Immature natural killer cell (primary cell): ENCODE measurements around the gene DBP. TPM values are rescaled to one million over a fixed set of nuclear protein-coding genes. Genes with fewer than 3 reads are reported as not detected.
"Not testable (repeated sequence)": the region's sequence is repeated elsewhere in the genome, so short reads cannot be mapped to it uniquely, and the experiment has no call there.

Source experiments
- DNase-seq, 3 donors: peaks; one replicate each; pipeline ENCODE4 v3.0.0; 2022; ENCODE audit warnings: mixed read lengths in 1 of 3
- H3K27ac Mint-ChIP-seq, 6 donors: one replicate each; pipeline ENCODE4 v1.8.0; 2020; ENCODE audit warnings: mixed read lengths in 6 of 6, mild to moderate bottlenecking in 5 of 6, inconsistent platforms in 4 of 6, moderate library complexity in 3 of 6
- H3K27me3 Mint-ChIP-seq, 3 donors: one replicate each; pipeline ENCODE4 v1.8.0; 2020 to 2021; ENCODE audit warnings: low read depth in 3 of 3, mild to moderate bottlenecking in 3 of 3, mixed read lengths in 3 of 3, moderate library complexity in 3 of 3, inconsistent platforms in 1 of 3
- H3K36me3 Mint-ChIP-seq, 3 donors: one replicate each; pipeline ENCODE4 v1.8.0; 2020; ENCODE audit warnings: mixed read lengths in 3 of 3, inconsistent platforms in 2 of 3, mild to moderate bottlenecking in 2 of 3
- H3K4me1 Mint-ChIP-seq, 2 donors: one replicate each; pipeline ENCODE4 v1.8.0; 2020; ENCODE audit warnings: inconsistent platforms in 2 of 2, mild to moderate bottlenecking in 2 of 2, mixed read lengths in 2 of 2, moderate library complexity in 1 of 2
- H3K4me3 Mint-ChIP-seq, 5 donors: one replicate each; pipeline ENCODE4 v1.8.0; 2020; ENCODE audit warnings: mild to moderate bottlenecking in 5 of 5, mixed read lengths in 5 of 5, inconsistent platforms in 3 of 5, moderate library complexity in 3 of 5
- H3K9me3 Mint-ChIP-seq, 6 donors: one replicate each; pipeline ENCODE4 v1.8.0; 2020; ENCODE audit warnings: mild to moderate bottlenecking in 6 of 6, mixed read lengths in 6 of 6, inconsistent platforms in 4 of 6, moderate library complexity in 3 of 6
- polyA plus RNA-seq, 3 donors: library from polyadenylated mRNA; unstranded; fragments of 300-500 nt; fragmentation: Illumina TruSeq; gene quantifications; one replicate each; pipeline ENCODE4 v1.2.3, GENCODE V29; 2021

The DBP gene
- polyA plus RNA-seq, 3 donors from 2014 or later, result 23.6 to 65.1 (median 26.3) TPM

DNA sequence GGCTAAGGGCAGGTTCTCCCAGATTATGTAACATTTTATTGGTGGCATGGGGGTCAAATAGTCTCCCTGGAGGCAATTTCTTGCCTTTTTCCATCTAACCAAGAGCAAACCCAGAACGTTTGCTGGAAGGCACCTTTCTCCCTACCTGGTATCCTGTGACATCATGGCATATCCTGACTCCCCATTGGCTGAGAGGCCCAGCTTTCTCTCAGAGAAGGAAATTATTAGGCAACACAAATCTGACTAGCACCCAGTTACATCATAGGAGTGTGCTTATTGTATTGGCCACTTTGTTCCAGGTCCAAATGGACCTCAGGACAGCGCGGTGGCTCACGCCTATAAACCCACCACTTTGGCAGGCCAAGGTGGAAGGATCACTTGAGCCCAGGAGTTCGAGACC is 22.6 kb upstream of the DBP start:
- H3K36me3 Mint-ChIP-seq, result no peaks in the 10 kb centered on the region
- no peaks in the 10 kb centered on the region for H3K9me3 Mint-ChIP-seq
- DNase-seq, result no peak
- H3K27me3 Mint-ChIP-seq, result peaks cover 0 to 11% (median 3%) of the 10 kb centered on the region in 3 donors
- peaks cover 10% of the 10 kb centered on the region in 2 donors for H3K4me1 Mint-ChIP-seq
- no peak overlapping the region for H3K4me3 Mint-ChIP-seq
- H3K27ac Mint-ChIP-seq, result peak overlapping the region in 2 of 6 donors; percentile 6 to 22

DNA sequence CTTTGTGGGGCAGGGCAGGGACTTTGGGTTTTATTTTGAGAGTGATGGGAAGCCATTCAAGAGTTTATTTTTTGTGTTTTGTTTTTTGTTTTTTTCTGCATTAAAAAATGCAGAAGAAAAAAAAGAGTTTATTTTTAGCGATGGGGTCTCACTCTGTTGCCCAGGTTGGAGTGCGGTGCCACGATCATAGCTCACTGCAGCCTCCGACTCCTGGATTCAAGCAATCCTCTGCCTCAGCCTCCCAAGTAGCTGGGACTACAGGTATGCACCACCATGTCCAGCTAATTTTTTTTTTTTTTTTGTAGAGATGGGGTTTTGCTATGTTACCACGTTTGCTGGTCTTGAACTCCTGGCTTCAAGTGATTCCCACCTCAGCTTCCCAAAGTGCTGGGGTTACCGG is 21.3 kb upstream of the DBP start:
- DNase-seq, result no peak
- H3K4me1 Mint-ChIP-seq, result peaks cover 10% of the 10 kb centered on the region in 2 donors
- H3K9me3 Mint-ChIP-seq, result no peaks in the 10 kb centered on the region
- H3K27me3 Mint-ChIP-seq, result peaks cover 0 to 9% (median 3%) of the 10 kb centered on the region in 3 donors
- H3K36me3 Mint-ChIP-seq, result no peaks in the 10 kb centered on the region
- no peak overlapping the region for H3K4me3 Mint-ChIP-seq
- peak overlapping the region in 3 of 6 donors; percentile 1 to 4 (median 4) for H3K27ac Mint-ChIP-seq

DNA sequence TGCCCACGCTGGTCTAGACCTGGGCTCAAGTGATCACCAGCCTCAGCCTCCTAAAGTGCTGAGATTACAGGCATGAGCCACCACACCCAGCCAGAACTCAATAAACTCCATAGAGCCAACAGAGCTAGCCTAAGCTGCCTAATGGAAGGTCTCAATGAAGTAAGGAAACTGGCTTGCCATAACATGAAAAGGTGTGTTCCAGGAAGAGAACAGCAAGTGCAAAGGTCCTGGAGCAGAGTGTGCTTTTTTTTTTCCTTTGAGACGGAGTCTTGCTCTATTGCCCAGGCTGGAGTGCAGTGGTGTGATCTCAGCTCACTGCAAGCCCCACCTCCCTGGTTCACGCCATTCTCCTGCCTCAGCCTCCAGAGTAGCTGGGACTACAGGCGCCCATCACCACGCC is 20.6 kb upstream of the DBP start:
- not testable (repeated sequence) for H3K9me3 Mint-ChIP-seq, H3K4me3 Mint-ChIP-seq, H3K27ac Mint-ChIP-seq, DNase-seq, H3K4me1 Mint-ChIP-seq, H3K36me3 Mint-ChIP-seq
- H3K27me3 Mint-ChIP-seq, result peaks cover 0 to 11% (median 3%) of the 10 kb centered on the region in 3 donors

DNA sequence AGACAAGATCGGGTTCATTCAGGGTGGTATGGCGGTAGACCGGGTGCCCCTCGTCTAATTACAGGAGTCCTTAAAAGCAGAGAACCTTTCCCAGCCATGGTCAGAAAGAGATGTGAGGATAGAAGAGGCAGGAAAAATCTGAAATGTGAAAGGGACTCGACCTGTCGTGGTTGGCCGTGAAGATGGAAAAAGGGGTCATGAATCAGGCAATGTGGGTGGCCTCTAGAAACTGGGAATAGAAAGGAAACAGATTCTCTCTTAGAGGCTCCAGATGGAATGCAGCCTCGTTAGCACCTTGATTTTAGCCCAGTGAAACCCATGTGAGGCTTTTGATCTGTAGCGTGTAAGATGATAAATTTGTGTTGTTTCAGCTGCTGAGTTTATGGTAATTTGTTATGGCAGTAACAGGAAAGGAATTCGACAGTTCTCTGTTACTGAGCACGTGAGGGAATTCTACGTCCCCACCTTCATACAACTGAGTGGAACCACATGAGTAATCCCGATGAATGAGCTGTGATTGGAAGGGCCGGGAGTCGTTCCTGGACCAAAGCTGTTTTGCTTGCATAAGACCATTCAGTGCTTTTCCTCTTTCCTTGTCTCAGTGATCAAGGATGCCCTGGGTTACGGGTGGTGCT is 19.8 kb upstream of the DBP start:
- H3K4me3 Mint-ChIP-seq, result no peak overlapping the region

DNA sequence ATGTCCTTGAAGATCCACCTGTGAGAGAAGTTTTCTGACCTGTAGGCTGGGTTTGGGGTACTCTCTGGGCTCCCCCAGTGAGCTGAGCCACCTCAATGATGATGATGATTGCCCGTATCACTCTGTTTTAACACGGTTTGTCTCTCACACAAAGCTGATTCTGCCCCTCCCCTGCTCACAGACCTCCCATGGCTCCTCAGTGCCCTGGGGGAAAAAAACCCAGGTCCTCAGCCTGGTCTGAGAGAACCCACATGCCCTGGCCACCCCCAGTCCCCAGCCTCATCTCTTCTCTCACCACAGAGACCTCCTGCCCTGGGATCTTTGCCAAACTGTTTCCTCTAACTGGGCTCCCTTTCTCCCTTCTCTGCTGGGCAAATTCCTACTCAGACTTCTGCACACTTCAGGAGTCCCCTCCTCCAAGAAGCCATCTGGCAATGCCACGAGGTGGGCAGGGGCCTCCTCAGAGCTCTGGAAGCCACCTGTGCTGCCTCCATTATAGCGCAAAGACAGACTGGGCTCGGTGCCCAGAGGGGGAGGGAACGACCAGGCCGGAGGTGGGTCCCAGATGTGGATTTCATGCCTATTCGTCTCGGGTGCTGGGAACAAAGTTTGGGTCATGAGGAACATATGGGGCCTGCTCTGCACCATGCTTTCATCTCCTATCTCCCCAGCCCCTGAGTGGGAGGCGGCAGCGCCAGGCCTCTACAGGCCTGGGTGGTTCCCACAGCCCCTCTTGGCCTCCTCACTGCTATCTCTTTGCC is 17.3 kb upstream of the DBP start:
- no peaks in the 10 kb centered on the region for H3K36me3 Mint-ChIP-seq
- peaks cover 0 to 6% (median 3%) of the 10 kb centered on the region in 3 donors for H3K27me3 Mint-ChIP-seq
- DNase-seq, result no peak
- H3K4me1 Mint-ChIP-seq, result peaks cover 0 to 3% of the 10 kb centered on the region in 2 donors
- H3K4me3 Mint-ChIP-seq, result no peak overlapping the region
- no peaks in the 10 kb centered on the region for H3K9me3 Mint-ChIP-seq
- H3K27ac Mint-ChIP-seq, result peak overlapping the region in 1 of 6 donors; percentile 19

More for the DNA sequence above, 19.8 kb upstream of the DBP start:
- Mint-ChIP-seq H3K4me1 (peaks cover 7 to 10% of the 10 kb centered on the region in 2 donors), H3K27me3 (peaks cover 1 to 11% (median 3%) of the 10 kb centered on the region in 3 donors), H3K9me3 (no peaks in the 10 kb centered on the region), H3K36me3 (no peaks in the 10 kb centered on the region), H3K27ac (no peak overlapping the region)
- DNase-seq, result no peak

DNA sequence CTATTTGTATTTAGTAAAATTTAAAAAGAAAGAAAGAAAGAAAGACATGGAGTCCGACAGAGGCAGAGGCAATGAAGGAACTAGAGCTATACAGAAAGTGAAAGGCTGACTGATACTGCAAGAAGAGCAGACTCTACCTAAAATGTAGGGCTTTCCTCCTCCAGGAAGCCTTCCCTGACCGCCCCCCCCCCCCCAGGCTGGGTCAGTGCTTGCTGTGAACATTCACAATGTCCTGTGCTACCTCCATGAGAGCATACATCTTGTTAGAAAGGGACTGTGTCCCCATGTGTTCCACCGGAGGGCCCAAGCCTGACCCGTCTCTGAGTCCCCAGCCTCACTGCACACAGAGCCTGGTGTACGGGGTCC is 14.5 kb upstream of the DBP start:
- H3K36me3 Mint-ChIP-seq, result no peaks in the 10 kb centered on the region
- no peak overlapping the region for H3K4me3 Mint-ChIP-seq
- H3K27me3 Mint-ChIP-seq, result peaks cover 0 to 8% (median 3%) of the 10 kb centered on the region in 3 donors
- H3K27ac Mint-ChIP-seq, result peak overlapping the region in 2 of 6 donors; percentile 2 to 14
- H3K4me1 Mint-ChIP-seq, result peaks cover 12 to 17% of the 10 kb centered on the region in 2 donors
- no peaks in the 10 kb centered on the region for H3K9me3 Mint-ChIP-seq
- DNase-seq, result no peak

DNA sequence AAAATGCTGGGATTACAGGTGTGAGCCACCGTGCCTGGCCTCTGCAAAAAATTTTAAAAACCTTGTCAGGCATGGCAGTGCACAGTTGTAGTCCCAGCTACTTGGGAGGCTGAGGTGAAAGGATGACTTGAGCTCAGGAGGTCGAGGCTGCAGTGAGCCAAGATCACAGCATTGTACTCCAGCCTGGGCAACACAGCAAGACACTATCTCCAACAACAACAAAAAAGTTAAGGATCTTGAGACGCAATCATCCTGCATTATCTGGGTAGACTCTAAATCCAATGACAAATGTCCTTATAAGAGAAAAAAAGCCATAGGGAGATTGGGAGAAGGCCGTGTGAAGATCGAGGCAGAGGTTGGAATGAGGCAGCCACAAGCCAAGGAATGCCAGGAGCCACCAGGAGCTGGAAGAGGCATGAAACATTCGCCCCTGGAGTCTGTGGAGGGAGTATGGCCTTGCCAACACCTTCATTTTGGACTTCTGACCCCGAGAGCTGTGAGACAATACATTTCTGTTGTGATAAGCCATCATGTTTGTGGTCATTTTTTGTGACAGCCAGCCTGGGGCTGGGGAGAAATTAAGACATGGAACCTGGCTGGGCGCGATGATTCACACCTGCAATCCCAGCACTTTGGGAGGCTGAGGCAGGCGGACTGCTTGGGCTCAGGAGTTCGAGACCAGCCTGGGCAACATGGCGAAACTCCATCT is 13.9 kb upstream of the DBP start:
- no peak for DNase-seq
- Mint-ChIP-seq H3K4me3 (no peak overlapping the region), H3K9me3 (no peaks in the 10 kb centered on the region), H3K27ac (peak overlapping the region in 5 of 6 donors; percentile 1 to 79 (median 9)), H3K36me3 (no peaks in the 10 kb centered on the region), H3K4me1 (peaks cover 14 to 18% of the 10 kb centered on the region in 2 donors), H3K27me3 (peaks cover 0 to 8% (median 3%) of the 10 kb centered on the region in 3 donors)

DNA sequence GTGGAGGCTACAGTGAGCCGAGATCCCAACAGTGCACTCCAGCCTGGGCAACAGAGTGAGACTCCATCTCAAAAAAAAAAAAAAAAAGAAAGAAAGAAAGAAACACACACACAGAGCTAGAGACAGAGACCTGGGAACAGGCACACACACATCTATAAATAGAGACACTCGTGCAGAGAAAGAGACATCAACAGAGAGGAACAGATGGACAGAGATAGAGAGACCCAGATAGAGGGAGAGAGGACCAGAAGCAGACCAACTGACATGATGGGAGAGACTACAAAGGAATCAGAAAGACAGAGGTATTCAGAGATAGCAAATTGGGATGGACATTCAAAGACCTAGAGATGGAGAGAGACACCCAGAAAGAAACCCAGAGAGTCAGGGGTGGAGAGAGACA is 11.0 kb upstream of the DBP start:
- no peaks in the 10 kb centered on the region for H3K9me3 Mint-ChIP-seq
- peak overlapping the region; percentile 56 to 93 (median 78) for H3K27ac Mint-ChIP-seq
- H3K4me3 Mint-ChIP-seq, result peak overlapping the region in 3 of 5 donors; percentile 28 to 68 (median 36)
- peaks cover 2 to 8% (median 3%) of the 10 kb centered on the region in 3 donors for H3K27me3 Mint-ChIP-seq
- DNase-seq, result no peak
- H3K36me3 Mint-ChIP-seq, result no peaks in the 10 kb centered on the region
- H3K4me1 Mint-ChIP-seq, result peaks cover 28 to 32% of the 10 kb centered on the region in 2 donors

DNA sequence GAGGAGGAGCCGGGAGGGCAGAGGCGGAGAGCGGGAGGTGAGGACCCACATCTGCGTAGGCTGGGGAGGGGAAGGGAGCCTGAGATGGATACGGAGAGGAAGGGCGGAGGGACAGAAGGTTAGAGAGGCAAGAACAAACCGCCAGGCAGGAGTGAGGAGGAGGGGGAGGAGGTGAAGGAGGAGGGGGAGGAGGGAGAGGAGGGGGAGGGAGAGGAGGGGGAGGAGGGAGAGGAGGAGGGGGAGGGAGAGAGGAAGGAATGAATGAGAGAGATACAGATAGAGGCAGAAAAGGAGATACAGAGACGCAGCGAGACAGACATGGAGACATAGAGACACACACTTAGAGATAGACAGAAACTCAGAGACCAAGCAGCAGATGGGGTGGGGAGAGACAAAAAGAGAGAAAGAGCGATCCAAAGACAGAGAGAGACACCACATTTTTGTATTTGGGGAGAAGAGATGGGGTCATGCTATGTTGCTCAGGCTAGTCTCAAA is 9.6 kb upstream of the DBP start:
- no peaks in the 10 kb centered on the region for H3K9me3 Mint-ChIP-seq
- peaks cover 28 to 32% of the 10 kb centered on the region in 2 donors for H3K4me1 Mint-ChIP-seq
- peak overlapping the region; percentile 41 to 69 (median 53) for H3K4me3 Mint-ChIP-seq
- no peaks in the 10 kb centered on the region for H3K36me3 Mint-ChIP-seq
- no peak for DNase-seq
- H3K27ac Mint-ChIP-seq, result peak overlapping the region; percentile 55 to 90 (median 72)
- peaks cover 2 to 6% (median 2%) of the 10 kb centered on the region in 3 donors for H3K27me3 Mint-ChIP-seq

DNA sequence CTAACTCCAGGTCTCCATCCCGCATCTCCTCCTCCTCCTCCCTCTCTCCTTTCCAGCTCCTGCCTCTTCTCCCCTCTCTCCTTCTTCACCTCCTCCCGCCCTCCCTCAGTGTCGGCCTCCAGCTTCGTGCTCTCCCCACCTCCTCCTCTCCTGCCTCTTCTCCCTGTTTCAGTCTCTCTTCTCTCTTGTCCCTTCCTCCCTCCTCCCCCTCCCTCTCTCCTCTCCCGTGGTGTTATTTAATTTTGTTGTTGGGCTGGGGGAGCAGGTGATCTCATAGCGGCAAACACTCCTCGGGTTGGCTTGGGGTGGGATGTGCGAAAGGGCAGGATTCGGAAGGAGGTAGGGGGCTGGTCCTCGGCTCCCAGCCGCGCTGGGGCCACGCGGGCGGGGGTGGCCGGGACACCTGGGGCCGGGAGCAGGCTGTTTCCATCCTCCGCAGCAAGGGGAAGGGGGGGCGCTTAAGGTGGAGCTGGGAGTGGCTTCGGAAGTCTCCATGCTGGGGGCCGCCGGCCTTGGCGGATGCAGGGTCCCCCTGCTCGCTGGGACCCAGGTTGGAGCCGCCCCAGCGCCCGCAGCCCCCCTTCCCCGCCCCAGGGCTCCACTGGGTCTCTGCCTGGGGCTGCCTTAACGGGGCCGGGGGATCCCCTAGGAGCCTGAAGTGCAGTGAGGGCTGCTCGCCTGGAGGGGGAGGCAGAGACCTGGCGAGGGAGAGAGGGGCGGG is 9.0 kb upstream of the DBP start, which contains the start of gene CA11:
TSS of gene CA11 (minus strand) at position 187 of the 721 bp plus-strand sequence. CDS start 555 bp downstream, outside the sequence.
- Mint-ChIP-seq H3K4me1 (peaks cover 28 to 32% of the 10 kb centered on the region in 2 donors), H3K36me3 (no peaks in the 10 kb centered on the region), H3K4me3 (peak within 1 kb of the TSS; percentile 82 to 97 (median 90)), H3K9me3 (no peaks in the 10 kb centered on the region), H3K27ac (peak within 1 kb of the TSS; percentile 89 to 94 (median 90)), H3K27me3 (peaks cover 2 to 6% (median 2%) of the 10 kb centered on the region in 3 donors)
- DNase-seq, result peak; percentile 89 to 91 (median 91)

DNA sequence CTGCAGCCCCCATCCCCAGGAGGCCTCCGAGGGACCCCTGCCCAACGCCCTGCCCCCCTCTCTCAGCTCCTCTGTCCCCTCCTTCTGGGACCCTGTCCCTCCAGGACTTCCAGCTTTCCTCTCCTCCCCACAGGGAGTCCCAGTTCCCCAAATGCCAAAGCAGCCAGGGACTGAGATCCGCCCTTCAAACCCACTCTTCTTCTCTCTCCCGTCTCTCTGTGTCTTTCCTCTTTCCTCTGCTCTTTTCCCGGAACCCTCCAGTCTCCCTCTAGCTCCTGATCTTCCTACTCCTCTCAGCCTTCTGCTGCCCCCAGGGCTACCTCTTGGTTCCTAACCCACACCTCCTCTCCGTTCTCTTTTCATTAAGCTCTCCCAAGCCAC is 8.4 kb upstream of the DBP start:
- H3K27ac Mint-ChIP-seq, result peak overlapping the region; percentile 89 to 94 (median 90)
- peaks cover 28 to 35% of the 10 kb centered on the region in 2 donors for H3K4me1 Mint-ChIP-seq
- H3K9me3 Mint-ChIP-seq, result no peaks in the 10 kb centered on the region
- H3K36me3 Mint-ChIP-seq, result no peaks in the 10 kb centered on the region
- peaks cover 2 to 6% (median 2%) of the 10 kb centered on the region in 3 donors for H3K27me3 Mint-ChIP-seq
- peak overlapping the region; percentile 82 to 97 (median 90) for H3K4me3 Mint-ChIP-seq
- no peak for DNase-seq

DNA sequence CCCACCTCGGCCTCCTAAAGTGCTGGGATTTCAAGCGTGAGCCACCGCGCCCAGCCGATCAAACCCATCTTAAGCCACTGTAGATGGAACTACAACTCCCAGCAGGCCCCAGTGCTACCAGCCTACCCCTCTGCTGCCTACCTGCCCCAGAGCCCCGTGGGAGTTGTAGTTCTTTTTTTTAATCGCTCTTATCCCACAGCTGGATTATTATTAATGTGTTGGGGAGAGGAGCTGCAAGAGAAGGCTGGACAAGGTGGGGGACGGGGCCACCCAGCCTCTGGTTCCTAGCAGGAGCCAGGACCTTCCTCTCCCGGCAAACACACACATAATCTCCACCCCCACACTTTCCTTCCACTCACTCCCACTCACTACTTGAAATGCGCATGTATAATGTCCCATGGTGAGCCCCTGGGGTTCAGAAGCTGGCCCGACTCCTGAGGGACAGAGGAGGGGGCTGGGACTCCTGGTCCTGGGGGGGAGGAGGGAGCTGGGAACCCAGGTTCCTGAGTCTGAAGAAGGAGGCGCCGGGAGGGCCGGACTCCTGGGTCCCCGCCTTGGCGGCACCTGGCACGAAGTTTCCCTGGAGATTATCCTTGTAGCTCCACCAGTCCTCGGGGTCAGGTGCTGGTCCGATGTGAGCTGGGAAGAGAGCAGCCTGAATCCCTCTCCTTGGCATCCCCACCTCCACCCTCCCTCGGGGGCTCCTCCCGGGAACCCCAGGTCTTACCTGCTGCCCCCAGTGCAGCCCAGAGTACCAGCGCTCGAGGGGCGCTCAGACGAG is 7.8 kb upstream of the DBP start:
- no peaks in the 10 kb centered on the region for H3K9me3 Mint-ChIP-seq
- peak; percentile 65 to 73 (median 68) for DNase-seq
- no peaks in the 10 kb centered on the region for H3K36me3 Mint-ChIP-seq
- peak overlapping the region; percentile 77 to 94 (median 90) for H3K27ac Mint-ChIP-seq
- H3K27me3 Mint-ChIP-seq, result peaks cover under 1 to 6% (median 2%) of the 10 kb centered on the region in 3 donors
- H3K4me1 Mint-ChIP-seq, result peaks cover 29 to 36% of the 10 kb centered on the region in 2 donors
- H3K4me3 Mint-ChIP-seq, result peak overlapping the region; percentile 82 to 97 (median 90)
